Dedifferentiated amniotic fluid mesenchymal stem cell (primary cell): Measurements from ENCODE around the gene ELP4.
A peak's percentile ranks its signal among the peaks of the same experiment; 100 is the strongest.
"Not testable (repeated sequence)": the region's sequence is repeated elsewhere in the genome, so short reads cannot be mapped to it uniquely, and the experiment has no call there.

Experiments used
- DNase-seq: peaks from one replicate; pipeline ENCODE4 v3.0.0-alpha.2; 2016; ENCODE audit errors: extremely low spot score

The ELP4 gene

DNA sequence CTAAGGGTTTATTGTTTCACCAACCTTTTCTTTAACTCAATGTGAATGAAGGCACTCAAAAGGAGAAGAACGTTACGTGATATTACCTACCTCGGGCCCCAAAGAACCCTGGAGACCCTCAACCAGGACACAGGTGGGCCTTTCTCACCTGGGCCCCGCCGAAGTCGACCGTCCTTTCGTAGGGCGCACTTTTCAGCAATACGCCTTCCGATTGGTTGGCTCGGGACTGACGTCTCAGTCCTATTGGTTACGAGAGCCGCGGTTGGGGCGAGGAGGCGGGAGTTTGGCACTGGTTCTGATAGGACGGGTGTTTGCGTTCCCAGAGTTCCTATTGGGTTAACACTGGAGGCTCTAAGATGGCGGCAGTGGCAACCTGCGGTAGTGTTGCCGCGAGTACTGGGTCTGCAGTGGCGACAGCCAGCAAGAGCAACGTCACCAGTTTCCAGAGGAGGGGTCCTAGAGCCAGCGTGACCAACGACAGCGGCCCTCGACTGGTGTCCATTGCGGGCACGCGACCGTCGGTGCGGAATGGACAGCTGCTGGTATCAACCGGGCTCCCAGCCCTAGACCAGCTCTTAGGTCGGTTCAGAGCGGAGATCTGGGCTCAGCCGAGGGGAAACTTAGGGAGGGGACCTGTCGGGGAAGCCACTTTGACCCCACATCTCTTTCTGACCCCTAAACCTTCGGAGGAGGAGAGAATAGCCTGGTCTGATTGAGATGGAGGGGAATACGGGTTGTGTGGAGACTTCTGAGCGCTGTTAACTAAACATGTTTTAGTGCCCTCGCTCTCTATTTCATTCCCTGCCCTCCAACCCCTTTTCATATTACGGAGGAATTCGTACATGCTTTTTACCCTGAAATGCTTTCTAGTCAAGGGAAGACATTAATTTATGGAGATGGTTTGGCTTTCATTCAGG lies at the start of gene ELP4, which contains the start of gene IMMP1L:
TSS of gene ELP4 (plus strand) at position 339 of the 917 bp plus-strand sequence. CDS start at position 357, 18 bp downstream.
TSS of gene IMMP1L (minus strand) at position 194 of the 917 bp plus-strand sequence. CDS start 46,346 bp downstream, outside the sequence.
- DNase-seq = peak; percentile 99

DNA sequence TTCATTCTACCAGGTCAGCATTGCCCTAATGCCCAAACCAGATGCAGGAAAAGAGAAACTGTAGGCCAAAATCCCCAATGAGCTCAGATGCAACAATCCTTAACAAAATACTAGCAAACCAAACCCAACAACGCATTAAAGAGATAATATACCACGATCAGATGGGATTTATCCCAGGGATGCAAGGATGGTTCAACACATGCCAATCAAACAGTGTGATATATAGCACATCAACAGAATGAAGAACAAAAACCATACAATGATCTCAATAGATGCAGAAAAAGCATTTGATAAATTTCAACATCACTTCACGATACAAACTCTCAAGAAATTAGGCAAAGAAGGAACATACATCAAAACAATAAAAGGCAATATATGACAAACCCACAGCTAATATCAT lies 45.1 kb upstream of the ELP4 start:
- DNase-seq = no peak

GRCh38 chr11:31474083-31474482 lies 35.5 kb upstream of the ELP4 start:
- no peak for DNase-seq

GRCh38 chr11:31477528-31478222 lies 31.9 kb upstream of the ELP4 start:
- no peak for DNase-seq

DNA sequence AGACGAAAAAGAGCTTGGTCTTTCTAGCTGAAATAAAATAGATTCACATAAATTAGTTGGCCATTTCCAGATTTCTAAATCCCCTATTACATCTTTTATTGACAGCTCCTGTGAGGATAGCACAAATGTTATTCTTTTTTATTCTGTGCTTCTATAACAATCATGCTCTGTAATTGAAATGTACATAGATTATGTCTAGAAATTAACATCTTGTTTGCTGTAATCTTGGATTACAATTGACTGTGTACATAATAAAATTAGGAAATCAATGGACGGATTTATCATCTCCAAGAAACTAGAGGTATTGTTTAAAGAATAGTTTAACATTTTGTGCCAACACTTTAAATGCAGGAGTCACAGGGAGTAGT lies 31.4 kb upstream of the ELP4 start:
- no peak for DNase-seq

DNA sequence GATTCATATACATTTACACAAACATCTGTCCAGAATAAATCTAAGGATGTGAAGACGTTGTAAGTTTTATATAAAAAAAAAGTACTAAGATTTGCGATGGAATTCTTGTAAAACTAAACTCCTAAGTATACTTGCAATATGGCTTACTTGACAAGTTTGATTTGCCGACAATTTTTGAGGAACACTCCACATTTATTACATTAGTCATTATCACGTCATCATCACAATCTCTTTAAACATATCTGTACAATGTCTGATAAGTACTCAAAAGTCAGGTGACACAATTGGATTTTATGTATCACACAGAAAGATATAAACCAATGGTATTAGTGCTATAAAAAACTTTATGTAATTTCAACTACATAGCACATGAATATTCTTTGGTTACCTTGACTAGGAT lies 30.5 kb upstream of the ELP4 start:
- DNase-seq = no peak

- no peak for DNase-seq
Observed at GRCh38 chr11:31480930-31481329, 28.6 kb upstream of the ELP4 start.

DNA sequence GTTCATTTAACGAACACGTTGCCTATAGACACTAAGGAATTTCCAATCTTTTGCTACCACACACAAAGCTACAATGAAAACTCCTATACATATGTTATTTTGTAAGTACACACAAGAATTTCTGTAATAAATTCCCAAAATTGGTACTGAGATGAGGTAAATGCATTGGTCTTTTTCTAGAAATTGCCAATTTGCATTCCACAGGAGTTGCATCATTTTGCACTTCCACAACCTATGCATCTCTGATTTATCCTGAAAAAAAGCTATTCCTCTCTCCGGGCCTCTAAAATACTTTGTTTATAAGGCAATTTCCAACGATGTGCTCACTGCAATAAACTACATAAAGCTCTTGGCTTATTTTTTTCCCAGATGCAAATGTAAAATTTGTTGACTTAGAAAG lies 25.1 kb upstream of the ELP4 start:
- DNase-seq = no peak

DNA sequence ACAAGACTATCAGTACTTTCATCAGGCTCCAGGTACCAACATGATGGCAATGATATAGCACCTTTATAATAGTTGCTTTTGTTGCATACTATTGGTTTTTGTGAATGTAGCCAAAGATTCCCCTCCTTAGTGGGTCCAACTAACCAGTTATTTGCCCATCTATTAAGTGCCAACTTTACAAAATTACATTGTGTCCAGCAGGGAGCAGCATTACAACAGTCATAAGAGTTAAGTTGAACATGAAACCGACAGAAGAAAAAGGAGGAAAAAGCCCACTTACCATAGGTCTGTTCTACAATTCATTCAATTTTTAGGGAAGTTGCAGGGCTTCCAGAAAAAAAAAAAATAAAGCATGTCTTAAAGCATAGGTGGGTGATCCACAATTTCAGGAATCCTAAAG lies 21.7 kb upstream of the ELP4 start:
- peak; percentile 53 for DNase-seq

DNA sequence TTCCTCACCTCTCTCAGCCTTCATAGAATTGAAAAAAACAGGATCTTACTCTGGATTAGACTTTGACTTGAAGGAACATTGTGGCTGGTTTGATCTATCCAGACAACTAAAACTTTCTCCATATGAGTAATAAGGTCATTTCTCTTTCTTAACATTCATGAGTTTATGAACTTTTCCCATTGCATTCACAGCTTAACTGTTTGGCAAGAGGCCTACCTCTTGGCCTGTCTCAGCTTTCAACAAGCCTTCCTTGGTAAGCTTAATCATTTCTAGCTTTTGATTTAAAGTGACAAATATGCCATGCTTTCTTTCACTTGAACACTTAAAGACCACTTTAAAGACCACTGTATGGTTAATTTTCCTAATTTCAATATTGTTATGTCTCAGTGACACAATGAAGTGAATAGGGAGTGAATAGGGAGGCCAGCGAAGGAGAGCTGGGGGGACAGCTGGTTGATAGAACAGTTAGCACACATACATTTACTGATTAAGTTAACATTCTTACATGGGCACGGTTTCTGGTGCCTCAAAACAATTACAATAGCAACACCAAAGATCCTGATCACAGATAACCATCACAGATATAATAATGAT lies 17.1 kb upstream of the ELP4 start:
- DNase-seq = peak; percentile 46

DNA sequence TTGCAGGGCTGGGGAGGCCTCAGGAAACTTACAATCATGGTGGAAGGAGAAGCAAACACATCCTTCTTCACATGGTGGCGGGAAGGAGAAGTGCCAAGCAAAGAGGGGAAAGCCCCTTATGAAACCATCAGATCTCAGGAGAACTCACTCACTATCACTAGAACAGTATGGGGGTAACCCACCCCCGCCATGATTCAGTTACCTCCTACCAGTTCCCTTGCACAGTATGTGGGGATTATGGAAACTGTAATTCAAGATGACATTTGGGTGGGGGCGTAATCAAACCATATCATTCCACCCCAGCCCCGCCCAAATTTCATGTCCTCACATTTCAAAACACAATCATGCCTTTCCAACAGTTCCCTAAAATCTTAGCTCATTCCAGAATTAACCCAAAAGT lies 16.3 kb upstream of the ELP4 start:
- no peak for DNase-seq

DNA sequence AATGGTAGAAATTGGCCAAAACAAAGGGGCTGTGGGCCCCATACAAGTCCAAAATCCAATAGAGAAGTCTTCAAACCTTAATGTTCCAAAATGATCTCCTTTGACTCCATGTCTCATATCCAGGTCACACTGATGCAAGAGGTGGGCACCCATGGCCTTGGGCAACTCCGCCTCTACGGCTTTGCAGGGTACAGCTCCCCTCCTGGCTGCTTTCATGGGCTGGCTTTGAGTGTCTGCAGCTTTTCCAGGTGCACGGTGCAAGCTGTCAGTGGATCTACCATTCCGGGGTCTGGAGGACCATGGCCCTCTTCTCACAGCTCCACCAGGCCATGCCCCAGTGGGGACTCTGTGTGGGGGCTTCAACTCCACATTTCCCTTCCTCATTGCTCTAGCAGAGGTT lies 15.8 kb upstream of the ELP4 start:
- not testable (repeated sequence) for DNase-seq

DNA sequence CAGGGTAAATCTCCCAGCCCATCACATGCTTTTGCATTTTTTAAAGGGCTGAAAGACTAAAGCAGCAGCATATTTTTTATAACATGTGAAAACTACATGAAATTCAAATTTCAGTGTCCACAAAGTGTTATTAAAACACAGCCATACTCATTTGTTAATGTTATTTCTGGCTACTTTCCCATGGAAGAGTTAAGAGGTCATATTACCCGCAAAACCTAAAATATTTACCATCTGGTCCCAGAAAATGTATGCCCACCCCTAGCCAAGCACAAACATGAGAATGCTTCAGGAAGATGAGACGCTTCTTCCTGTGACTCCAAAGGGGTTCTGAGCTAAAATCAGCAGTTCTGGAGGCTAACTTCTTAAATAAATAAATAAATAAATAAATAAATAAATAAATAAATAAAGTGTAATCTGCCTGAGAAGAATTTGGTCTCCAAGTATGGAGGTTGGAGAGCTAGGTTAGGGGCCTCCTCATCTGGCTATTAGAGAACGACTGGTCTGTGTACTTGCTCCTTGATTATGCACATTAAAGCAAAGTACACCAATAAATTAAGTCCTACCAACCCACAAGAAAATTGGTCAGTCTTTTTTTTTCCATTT lies 9.9 kb upstream of the ELP4 start:
- DNase-seq = no peak

DNA sequence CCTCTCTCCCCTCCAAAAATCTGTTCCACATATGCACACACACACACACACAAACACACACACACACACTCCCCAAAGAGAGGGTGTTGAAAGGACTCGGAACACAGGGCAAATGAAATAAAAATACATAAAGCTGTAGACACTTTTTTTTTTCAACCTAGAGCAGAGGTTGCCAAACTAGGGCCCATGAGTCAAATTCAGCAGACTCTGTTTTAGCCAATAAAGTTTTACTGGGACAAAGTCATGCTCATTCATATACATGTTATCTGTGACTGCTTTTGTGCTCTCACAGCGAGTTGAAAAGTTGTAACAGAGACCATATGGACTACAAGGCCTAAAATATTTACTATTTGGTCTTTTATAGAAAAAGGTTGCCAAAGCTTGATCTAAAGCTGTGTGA lies 9.0 kb upstream of the ELP4 start:
- DNase-seq = no peak

- DNase-seq = no peak
Observed at GRCh38 chr11:31509051-31509428, 527 bp upstream of the ELP4 start.

GRCh38 chr11:31512117-31512516 lies 2.5 kb downstream of the ELP4 start:
- no peak for DNase-seq

DNA sequence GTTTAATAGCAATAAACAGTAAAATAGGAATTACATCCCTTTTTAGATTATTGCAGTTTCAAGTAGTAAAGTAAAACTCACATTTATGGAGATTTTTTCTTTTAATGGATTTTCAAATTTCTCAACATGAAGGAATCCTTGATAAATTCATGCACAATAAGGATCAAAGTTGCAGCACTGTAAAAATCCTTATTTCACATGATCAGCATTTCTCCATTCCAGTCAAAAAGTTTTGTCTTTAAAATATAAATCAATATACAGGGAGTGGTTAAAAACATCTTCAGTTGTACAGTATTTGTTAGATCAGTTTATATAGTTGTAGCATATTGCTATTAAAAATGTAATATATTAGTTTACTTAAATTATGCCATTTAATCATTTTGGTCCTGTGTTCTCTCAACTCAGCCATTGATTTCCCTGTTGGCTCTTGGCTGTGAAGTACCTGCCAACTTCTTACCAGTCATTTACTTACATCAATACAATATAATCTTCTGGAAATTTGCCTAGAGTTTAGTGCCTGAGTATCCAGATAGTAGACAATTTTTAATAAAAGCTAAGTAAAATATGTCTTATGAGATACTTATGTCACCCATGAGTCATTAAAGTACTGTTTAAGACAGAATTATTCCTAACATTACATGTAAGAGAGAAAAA lies 12.1 kb downstream of the ELP4 start:
- DNase-seq = no peak

- no peak for DNase-seq
Observed at GRCh38 chr11:31529189-31529588, 19.6 kb downstream of the ELP4 start.

DNA sequence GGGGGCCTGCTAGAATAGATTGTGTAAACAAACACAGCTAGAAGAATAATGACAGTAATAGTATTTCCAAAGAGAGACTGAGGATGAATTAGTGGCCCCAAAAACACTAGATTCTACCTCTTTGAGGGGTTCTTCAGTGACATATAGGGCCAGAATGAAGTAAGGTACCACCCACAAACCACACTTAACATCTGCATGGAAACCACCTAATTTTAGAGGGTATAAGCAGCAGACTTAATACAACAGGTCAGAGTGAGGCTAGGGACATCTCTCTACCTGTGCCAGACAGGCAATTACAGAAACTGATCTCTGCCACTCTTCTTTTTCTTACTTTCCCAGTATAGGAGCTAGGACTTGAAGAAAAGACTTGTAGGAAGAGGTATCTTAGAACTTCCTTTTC lies 20.1 kb downstream of the ELP4 start:
- DNase-seq = no peak

DNA sequence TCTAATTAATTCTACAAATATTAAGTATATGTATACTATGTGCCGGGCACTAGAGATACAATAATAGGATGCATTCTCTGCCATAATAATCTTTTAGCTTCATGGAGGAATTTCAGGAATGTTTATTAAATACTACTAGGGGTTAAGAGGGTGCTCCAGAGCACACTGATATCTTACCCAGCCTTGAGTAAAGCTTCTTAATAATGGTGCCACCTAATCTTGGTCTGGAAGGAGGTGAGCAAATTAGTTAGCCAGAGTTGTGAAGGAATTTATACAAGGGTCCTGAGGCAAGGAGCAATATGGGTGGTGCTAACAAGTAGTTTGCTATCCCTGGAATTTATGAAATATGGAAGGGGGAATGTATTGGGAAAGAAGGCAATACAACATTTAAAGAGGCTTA lies 21.7 kb downstream of the ELP4 start:
- no peak for DNase-seq

GRCh38 chr11:31535479-31535878 lies 25.9 kb downstream of the ELP4 start:
- DNase-seq = no peak

DNA sequence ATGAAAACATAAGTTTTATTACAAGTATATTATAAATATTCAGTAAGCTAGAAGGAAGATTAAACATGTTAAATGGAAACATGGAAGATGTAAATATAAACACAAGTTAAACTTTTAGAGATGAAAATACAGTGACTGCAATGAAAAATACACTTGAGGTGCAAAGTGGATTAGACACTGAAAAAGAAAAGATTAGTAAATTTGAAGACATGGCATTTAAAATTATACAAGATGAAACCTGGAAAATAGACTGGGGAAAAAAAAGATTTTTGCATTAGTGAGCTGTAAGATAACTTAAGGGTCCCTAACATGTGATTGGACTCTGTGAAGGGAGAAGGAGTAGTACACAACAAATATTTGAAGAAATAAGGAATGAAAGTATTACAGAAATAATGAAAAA lies 33.3 kb downstream of the ELP4 start:
- no peak for DNase-seq
